NCI-H2196 treated with DMSO at 0.1 percent for 48 hours (cell line): ENCODE data around the gene SORBS2.

Experiments used
- DNase-seq: peaks from one replicate; lab custom pipeline; 2025; ENCODE audit not compliant: unreplicated experiment; lab: John Stamatoyannopoulos, UW

The SORBS2 gene

GRCh38 chr4:185651137-185651677 lies 160.8 kb downstream of the SORBS2 start:
- DNase-seq = no peak

- DNase-seq = no peak
Observed at GRCh38 chr4:185648631-185649030, 163.4 kb downstream of the SORBS2 start.

- no peak for DNase-seq
Observed at GRCh38 chr4:185645403-185645802, 166.6 kb downstream of the SORBS2 start.

GRCh38 chr4:185644408-185644807 lies 167.6 kb downstream of the SORBS2 start:
- DNase-seq = no peak

- no peak for DNase-seq
Observed at GRCh38 chr4:185642907-185643306, 169.1 kb downstream of the SORBS2 start.

- no peak for DNase-seq
Observed at GRCh38 chr4:185640811-185641675, 171.0 kb downstream of the SORBS2 start.

GRCh38 chr4:185638548-185639301 lies 173.3 kb downstream of the SORBS2 start:
- no peak for DNase-seq

- DNase-seq = no peak
Observed at GRCh38 chr4:185638093-185638492, 173.9 kb downstream of the SORBS2 start.

GRCh38 chr4:185637163-185637875 lies 174.7 kb downstream of the SORBS2 start:
- no peak for DNase-seq

GRCh38 chr4:185634066-185634652 lies 177.8 kb downstream of the SORBS2 start:
- DNase-seq = no peak

- no peak for DNase-seq
Observed at GRCh38 chr4:185626798-185627197, 185.2 kb downstream of the SORBS2 start.

GRCh38 chr4:185625503-185625902 lies 186.5 kb downstream of the SORBS2 start:
- no peak for DNase-seq

GRCh38 chr4:185624259-185624589 lies 187.8 kb downstream of the SORBS2 start:
- DNase-seq = no peak

GRCh38 chr4:185623444-185624258 lies 188.3 kb downstream of the SORBS2 start:
- no peak for DNase-seq

GRCh38 chr4:185608185-185608584 lies 203.8 kb downstream of the SORBS2 start:
- no peak for DNase-seq

GRCh38 chr4:185602397-185602796 lies 209.6 kb downstream of the SORBS2 start:
- DNase-seq = no peak

- DNase-seq = no peak
Observed at GRCh38 chr4:185600801-185601434, 211.1 kb downstream of the SORBS2 start.

- no peak for DNase-seq
Observed at GRCh38 chr4:185599553-185600243, 212.3 kb downstream of the SORBS2 start.
